ENCODE results near the gene TSPAN31.

DNA sequence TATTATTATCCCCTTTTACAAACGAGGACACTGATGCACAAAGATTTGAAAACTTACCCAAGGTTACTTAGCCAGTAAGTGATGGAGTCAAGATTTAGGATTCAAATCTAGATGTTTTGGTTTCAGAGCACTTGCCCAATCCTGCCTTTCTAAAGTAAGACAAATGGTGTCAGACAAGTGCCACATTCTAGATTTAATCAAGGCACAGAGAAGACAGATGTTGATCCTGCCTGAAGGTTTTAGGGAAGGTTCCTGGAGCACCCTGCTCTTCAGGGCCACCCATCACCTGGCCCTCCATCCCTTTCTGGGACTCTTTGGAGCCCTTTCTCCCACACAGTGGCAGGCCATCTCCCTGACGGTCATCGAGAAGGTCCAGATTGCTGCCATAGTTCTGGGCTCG is 12.9 kb downstream of the TSPAN31 start:
- TF ChIP-seq POLR2AphosphoS5 (IDR thresholded peaks at IDR 0.05; ENCODE audit: borderline replicate concordance, low read depth, low read length), result no peak
- TF ChIP-seq EZH2 (IDR thresholded peaks at IDR 0.05), result no peak
